GM12875 (cell line): ENCODE data around the gene DPYSL5.
"Not testable (repeated sequence)": the region's sequence is repeated elsewhere in the genome, so short reads cannot be mapped to it uniquely, and the experiment has no call there.

ENCODE experiments used
- H3K4me3 ChIP-seq: one replicate; pipeline ENCODE4 v1.5.1; 2011; ENCODE audit warnings: low read depth, low read length, control low read depth
- TF ChIP-seq, protein P1 (sequence below): IDR thresholded peaks from 2 replicates; pipeline ENCODE4 v1.5.1; 2011; ENCODE audit warnings: low read depth, mild to moderate bottlenecking, control low read depth, inconsistent platforms, low read length, moderate library complexity, borderline replicate concordance; ENCODE audit not compliant: insufficient read depth

Gene DPYSL5

DNA sequence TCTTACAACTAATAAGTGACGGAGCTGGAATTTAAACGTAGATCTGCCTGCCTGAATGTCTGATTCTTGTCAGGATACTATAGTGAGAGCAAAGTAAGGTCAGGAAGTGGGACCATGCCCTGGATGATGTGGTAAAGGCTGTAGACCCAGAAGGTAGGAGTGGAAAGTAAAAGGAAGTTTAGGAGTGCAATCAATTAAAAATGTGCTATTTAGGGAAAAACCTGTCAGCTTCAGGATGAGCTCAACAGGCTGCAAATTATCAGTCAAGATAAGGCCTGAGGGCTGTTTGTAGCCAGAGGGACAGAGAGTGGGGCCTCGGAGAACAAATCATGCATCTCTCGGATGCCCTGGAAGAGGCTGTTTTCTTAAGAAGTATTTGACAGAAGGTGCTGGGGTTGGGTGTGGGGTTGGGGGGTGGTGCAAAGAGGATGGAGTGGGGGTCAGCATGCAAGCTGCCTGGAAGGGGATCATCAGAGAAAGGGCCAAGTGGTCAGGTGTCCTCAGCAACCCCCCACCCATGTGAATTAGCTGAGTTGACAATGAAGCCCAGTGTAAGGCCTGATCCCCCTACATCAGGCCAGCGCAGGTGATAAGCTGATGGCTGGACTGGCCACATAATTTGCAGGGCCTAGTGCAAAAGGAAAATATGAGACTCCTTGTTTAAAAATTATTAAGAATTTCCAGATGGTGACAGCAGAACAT lies 69.4 kb downstream of the DPYSL5 start:
- no peak overlapping the region for H3K4me3 ChIP-seq
- TF ChIP-seq, protein P1, sequence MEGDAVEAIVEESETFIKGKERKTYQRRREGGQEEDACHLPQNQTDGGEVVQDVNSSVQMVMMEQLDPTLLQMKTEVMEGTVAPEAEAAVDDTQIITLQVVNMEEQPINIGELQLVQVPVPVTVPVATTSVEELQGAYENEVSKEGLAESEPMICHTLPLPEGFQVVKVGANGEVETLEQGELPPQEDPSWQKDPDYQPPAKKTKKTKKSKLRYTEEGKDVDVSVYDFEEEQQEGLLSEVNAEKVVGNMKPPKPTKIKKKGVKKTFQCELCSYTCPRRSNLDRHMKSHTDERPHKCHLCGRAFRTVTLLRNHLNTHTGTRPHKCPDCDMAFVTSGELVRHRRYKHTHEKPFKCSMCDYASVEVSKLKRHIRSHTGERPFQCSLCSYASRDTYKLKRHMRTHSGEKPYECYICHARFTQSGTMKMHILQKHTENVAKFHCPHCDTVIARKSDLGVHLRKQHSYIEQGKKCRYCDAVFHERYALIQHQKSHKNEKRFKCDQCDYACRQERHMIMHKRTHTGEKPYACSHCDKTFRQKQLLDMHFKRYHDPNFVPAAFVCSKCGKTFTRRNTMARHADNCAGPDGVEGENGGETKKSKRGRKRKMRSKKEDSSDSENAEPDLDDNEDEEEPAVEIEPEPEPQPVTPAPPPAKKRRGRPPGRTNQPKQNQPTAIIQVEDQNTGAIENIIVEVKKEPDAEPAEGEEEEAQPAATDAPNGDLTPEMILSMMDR, result no peak

DNA sequence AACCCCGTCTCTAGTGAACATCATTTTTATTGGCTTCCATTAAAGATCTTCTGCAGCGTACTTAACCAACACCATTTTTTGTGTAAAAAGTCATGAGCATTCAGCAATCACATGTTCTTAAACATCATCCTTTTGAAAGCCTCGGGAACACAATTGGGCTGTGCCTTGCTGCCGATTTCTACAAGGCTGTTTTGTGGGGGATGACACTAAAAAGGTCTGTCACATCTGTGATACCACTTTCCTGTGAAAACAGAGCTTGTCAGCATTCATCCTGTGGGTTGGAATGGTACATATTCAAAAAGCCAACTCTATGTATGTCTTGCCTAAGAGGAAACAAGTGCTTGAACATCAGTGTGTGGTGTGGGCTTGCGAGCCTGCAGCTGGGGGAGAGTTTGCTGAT lies 73.4 kb downstream of the DPYSL5 start:
- TF ChIP-seq, protein P1, result no peak
- no peak overlapping the region for H3K4me3 ChIP-seq

DNA sequence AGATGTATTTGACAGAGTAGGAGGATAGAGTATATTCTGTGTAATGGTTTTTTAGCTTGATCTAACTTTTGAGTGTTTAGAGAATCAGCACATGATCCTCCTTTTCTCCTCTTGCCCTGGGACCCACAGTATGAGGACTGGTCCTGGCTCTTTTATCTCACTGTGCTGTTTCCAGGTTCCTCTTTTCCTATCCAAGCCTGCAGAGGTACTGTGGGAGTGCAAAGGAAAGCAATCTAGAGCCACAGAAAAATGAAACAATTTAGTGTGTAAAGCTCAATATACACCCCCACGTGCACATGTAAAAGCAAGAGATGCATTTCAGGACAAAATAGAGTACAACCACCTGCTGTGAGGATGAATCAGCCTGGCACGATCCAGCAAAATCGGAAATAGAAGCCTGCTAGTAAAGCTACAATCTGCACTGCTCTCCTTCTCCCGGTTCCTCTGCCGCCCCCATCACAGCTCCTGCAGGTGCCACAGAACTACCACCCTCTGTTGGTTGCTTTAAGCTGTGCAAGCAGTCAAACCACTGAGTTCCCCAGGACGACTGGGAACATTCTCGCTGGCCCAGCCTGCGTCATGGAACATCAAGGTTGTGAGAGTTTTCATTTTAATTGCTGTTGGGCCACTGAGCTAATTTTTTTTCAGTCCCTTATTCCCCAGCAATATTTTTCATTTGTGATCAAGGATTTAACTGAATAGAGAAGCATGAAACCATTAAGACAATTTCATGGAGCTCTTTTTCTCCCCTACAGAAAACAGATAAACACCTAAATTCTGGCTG lies 74.7 kb downstream of the DPYSL5 start:
- no peak overlapping the region for H3K4me3 ChIP-seq
- TF ChIP-seq, protein P1, result peak; percentile 80

DNA sequence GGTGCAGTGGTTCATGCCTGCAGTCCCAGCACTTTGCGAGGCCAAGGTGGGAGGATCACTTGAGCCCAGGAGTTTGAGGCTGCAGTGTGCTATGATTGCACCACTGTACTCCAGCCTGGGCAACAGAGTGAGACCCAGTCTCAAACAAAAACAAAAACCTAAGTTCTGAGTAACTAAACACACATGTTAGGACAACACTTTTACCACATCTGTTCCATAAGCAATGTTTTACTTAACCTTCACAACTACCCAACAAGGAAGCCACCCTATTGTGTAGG lies 75.2 kb downstream of the DPYSL5 start:
- H3K4me3 ChIP-seq, result not testable (repeated sequence)

DNA sequence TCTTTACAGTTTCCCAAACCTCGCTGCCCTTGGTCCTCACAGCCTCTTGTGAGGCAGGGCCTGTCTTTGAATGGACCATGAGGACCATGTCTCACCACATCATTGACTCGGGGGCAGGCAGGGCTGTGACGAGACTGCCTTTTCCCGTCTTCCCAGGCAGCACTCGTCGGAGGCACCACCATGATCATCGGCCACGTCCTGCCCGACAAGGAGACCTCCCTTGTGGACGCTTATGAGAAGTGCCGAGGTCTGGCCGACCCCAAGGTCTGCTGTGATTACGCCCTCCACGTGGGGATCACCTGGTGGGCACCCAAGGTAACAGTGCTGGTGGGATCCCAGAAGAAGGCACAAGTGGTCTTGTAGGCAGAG lies 76.8 kb downstream of the DPYSL5 start:
- no peak overlapping the region for H3K4me3 ChIP-seq
- TF ChIP-seq, protein P1, result no peak

DNA sequence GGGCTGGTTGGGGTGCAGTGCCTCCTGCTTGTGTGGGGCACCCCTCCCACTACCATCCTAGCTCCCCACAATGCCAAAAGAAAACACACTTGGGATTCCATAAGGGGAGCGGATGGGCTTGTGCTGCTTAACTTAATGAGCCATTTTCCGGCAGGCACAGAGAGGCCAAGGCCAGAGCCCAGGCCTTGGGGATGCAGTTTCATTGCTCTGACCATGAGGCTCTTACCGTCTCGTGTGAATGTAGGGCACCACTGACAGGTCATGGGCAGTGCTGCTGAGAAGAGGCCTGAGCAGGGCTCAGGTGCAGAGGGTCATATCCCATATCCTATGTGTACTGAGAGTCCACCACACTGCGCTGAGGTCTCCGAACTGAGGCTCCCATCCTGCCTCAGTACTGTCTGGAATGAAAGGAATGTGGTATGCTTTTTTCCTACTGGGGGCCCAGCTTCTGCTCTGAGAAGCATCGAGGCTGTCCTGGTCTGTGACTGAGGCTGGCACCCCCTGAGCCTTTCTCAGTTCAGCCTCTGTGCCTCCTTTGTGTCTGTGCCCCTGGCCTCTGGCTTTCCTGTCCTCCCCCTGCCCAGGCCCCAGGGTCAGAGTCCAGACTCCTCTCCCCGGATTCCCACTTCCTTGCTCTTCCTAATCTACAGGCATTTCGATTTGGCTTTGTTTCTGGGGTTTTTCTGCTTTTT lies 77.3 kb downstream of the DPYSL5 start:
- TF ChIP-seq, protein P1, result no peak
- no peak overlapping the region for H3K4me3 ChIP-seq

DNA sequence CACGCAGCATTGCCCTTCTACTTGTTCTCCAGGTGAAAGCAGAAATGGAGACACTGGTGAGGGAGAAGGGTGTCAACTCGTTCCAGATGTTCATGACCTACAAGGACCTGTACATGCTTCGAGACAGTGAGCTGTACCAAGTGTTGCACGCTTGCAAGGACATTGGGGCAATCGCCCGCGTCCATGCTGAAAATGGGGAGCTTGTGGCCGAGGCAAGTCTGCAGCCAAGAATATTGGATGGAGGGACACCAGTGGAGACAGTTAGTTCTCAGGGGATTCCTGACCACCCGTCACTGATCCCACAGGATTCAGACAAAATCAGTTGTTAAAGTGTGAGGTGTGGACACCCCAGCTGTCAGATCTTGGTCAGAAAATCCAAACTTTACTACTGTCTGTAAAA lies 79.3 kb downstream of the DPYSL5 start:
- TF ChIP-seq, protein P1, result no peak
- H3K4me3 ChIP-seq, result no peak overlapping the region
